Suppressor macrophage treated with lipopolysaccharide for 1 hour (primary cell): ENCODE measurements around the gene HIF1A.
"Not testable (repeated sequence)": the region's sequence is repeated elsewhere in the genome, so short reads cannot be mapped to it uniquely, and the experiment has no call there.

Source experiments
- DNase-seq, 3 donors: peaks; one replicate each; pipeline ENCODE4 v3.0.0-alpha.2; 2020 to 2022

The HIF1A gene

GRCh38 chr14:61694830-61695694 is at the start of gene HIF1A:
Gene HIF1A, plus strand, starts transcription at chr14:61695513. Its CDS starts 292 bp downstream, at chr14:61695805.
- DNase-seq: peak; percentile 99 to 100 (median 99)

GRCh38 chr14:61646366-61647116 is 48.8 kb upstream of the HIF1A start:
- no peak for DNase-seq

- no peak for DNase-seq
These were observed 47.6 kb upstream of the HIF1A start for GRCh38 chr14:61647704-61648103.

- DNase-seq: no peak
These were observed 46.9 kb upstream of the HIF1A start for GRCh38 chr14:61648377-61648776.

GRCh38 chr14:61649283-61649682 is 46.0 kb upstream of the HIF1A start:
- no peak for DNase-seq

GRCh38 chr14:61651355-61651754 is 44.0 kb upstream of the HIF1A start:
- DNase-seq: no peak

GRCh38 chr14:61652526-61653262 is 42.6 kb upstream of the HIF1A start:
- DNase-seq: peak; percentile 62 to 70 (median 65)

- DNase-seq: peak; percentile 66 to 70 (median 69)
These were observed 41.8 kb upstream of the HIF1A start for GRCh38 chr14:61653507-61653906.

- peak; percentile 33 to 54 (median 52) for DNase-seq
These were observed 41.3 kb upstream of the HIF1A start for GRCh38 chr14:61654026-61654425.

GRCh38 chr14:61655777-61656176 is 39.5 kb upstream of the HIF1A start:
- no peak for DNase-seq

- no peak for DNase-seq
These were observed 39.0 kb upstream of the HIF1A start for GRCh38 chr14:61656341-61656740.

- DNase-seq: not testable (repeated sequence)
These were observed 37.2 kb upstream of the HIF1A start for GRCh38 chr14:61658111-61658510.

GRCh38 chr14:61659582-61659981 is 35.7 kb upstream of the HIF1A start:
- no peak for DNase-seq

- peak; percentile 36 to 91 (median 72) for DNase-seq
These were observed 33.6 kb upstream of the HIF1A start for GRCh38 chr14:61661471-61662400.

GRCh38 chr14:61662437-61663311 is 32.6 kb upstream of the HIF1A start:
- DNase-seq: peak; percentile 82 to 96 (median 88)

GRCh38 chr14:61663312-61663979 is 31.9 kb upstream of the HIF1A start:
- peak; percentile 75 to 92 (median 86) for DNase-seq

GRCh38 chr14:61668282-61668681 is 27.0 kb upstream of the HIF1A start:
- peak in 2 of 3 donors; percentile 25 to 45 for DNase-seq

- DNase-seq: no peak
These were observed 24.7 kb upstream of the HIF1A start for GRCh38 chr14:61670576-61670975.

- DNase-seq: peak in 2 of 3 donors; percentile 28 to 53
These were observed 24.2 kb upstream of the HIF1A start for GRCh38 chr14:61671082-61671481.

GRCh38 chr14:61672796-61673195 is 22.5 kb upstream of the HIF1A start:
- no peak for DNase-seq
